SH-SY5Y (cell line): Measurements from ENCODE around the gene EIF2B2.

Experiments used
- GATA2 ChIP-seq: IDR thresholded peaks from 2 replicates; pipeline ENCODE4 v1.6.1; 2011; ENCODE audit warnings: mild to moderate bottlenecking, low read depth, low read length
- GATA3 ChIP-seq: IDR thresholded peaks from 2 replicates; pipeline ENCODE4 v1.6.1; 2011; ENCODE audit warnings: low read depth, mild to moderate bottlenecking, low read length, moderate library complexity

DNA sequence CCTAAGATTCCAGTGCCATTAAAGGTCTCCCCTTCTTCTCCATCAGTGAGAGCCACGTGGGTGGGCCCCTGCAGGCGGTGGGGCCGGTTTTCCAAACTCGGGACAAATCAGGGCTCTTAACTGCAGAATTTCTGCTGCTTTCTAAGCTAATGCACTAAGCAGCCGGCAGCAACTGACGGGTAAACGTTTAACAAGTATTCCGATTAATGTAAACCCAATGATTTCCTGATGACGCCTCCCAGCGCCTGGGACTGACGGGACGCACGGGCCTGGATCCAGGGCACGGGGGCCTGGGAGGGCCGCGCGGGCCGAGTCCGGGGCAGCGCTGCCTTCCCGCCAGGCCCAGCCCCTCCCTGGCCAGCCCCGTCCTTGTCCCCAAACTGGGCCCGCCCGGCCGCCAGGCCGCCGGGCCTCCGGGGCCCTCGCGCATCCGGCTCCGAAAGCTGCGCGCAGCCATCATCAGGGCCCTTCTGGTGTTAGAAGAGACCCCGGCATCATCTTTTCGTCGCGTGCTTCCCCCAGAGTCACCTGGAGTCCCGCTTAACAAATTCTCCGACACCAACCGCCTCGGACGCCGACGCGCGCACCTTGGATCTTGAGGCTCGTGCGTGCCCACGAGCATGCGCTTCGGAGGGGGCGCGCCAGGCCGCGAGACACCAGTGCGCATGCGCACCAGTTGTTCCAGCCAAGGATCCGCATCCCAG, 48.3 kb downstream of the EIF2B2 start, which contains the start of gene MLH3:
- TF ChIP-seq GATA3 (no peak), GATA2 (peak; percentile 11; the same call in 1 of the 2 replicates)
